OCI-LY3 (cell line): ENCODE results near the gene IFT122.

Source experiments
- EZH2phosphoT487 ChIP-seq: fragments of 200-600 bp; shearing (Covaris generic); IDR thresholded peaks from 2 replicates; pipeline ENCODE4 v1.6.1; 2018; ENCODE audit warnings: antibody characterized with exemption, mixed run types, low read depth
- TF ChIP-seq, protein P1 (sequence below): fragments of 200-600, 300-600 bp; sonication (generic); IDR thresholded peaks from 2 replicates; pipeline ENCODE4 v1.5.1; 2014; ENCODE audit warnings: antibody characterized with exemption, low read length, low read depth

DNA sequence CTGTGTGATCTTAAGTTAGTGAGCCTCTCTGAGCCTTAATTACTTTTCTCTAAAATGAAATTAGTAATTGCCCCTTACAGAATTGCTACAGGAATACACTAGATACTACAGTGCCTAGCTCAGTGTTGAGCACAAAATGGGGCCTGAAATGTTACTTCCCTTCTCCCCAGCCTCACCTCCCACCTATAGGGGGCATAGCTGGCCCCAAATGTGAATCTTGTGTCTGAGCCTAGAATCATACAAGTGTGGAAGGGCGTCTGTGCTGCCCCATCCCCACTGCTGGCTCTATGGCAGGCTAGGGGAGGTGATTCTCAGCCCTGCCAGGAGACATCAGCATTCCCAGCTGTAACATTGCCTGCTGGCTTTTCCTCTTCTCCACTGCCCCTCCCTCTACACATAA lies 42.7 kb downstream of the IFT122 start:
- TF ChIP-seq, protein P1, sequence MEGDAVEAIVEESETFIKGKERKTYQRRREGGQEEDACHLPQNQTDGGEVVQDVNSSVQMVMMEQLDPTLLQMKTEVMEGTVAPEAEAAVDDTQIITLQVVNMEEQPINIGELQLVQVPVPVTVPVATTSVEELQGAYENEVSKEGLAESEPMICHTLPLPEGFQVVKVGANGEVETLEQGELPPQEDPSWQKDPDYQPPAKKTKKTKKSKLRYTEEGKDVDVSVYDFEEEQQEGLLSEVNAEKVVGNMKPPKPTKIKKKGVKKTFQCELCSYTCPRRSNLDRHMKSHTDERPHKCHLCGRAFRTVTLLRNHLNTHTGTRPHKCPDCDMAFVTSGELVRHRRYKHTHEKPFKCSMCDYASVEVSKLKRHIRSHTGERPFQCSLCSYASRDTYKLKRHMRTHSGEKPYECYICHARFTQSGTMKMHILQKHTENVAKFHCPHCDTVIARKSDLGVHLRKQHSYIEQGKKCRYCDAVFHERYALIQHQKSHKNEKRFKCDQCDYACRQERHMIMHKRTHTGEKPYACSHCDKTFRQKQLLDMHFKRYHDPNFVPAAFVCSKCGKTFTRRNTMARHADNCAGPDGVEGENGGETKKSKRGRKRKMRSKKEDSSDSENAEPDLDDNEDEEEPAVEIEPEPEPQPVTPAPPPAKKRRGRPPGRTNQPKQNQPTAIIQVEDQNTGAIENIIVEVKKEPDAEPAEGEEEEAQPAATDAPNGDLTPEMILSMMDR, result peak; percentile 29
- TF ChIP-seq EZH2phosphoT487, result no peak
